Sigmoid colon (tissue), 7 donors: ENCODE results near the gene ELMO1. TPM values are rescaled to one million over a fixed set of nuclear protein-coding genes. Genes with fewer than 3 reads are reported as not detected.

ENCODE experiments used
- DNase-seq: peaks from one replicate; pipeline ENCODE4 v3.0.0-alpha.2; 2019
- H3K27ac ChIP-seq, 4 donors: fragments of 200-600 bp; sonication (generic); one replicate each; pipeline ENCODE4 v1.5.1; 2016 to 2019; ENCODE audit warnings: mild to moderate bottlenecking in 1 of 4
- H3K27me3 ChIP-seq, 3 donors: fragments of 200-600 bp; sonication (generic); one replicate each; pipeline ENCODE4 v1.5.1; 2019; ENCODE audit warnings: mild to moderate bottlenecking in 1 of 3
- H3K36me3 ChIP-seq, 4 donors: fragments of 200-600 bp; sonication (generic); one replicate each; pipeline ENCODE4 v1.5.1; 2016 to 2019
- H3K4me1 ChIP-seq, 4 donors: fragments of 200-600 bp; sonication (generic); one replicate each; pipeline ENCODE4 v1.5.1; 2017 to 2019
- H3K4me3 ChIP-seq, 4 donors: fragments of 200-600 bp; sonication (generic); one replicate each; pipeline ENCODE4 v1.5.1; 2017 to 2019; ENCODE audit warnings: mild to moderate bottlenecking in 2 of 4, moderate library complexity in 1 of 4
- H3K9me3 ChIP-seq, 4 donors: fragments of 200-600 bp in 3 of 4; sonication (generic) in 3 of 4; one replicate each; pipeline versions ENCODE4 v1.5.1 to v1.6.1; 2013 to 2019
- EP300 ChIP-seq, 4 donors: sonication (generic); formaldehyde crosslinking; IDR thresholded peaks; one replicate each; pipeline ENCODE4 v1.6.1; 2017; ENCODE audit warnings: antibody characterized with exemption in 4 of 4
- POLR2A ChIP-seq, 2 donors: fragments of 450-650 bp; IDR thresholded peaks; one replicate each; pipeline ENCODE4 v1.6.1; 2016; ENCODE audit warnings: antibody characterized with exemption in 2 of 2, mild to moderate bottlenecking in 2 of 2, moderate library complexity in 2 of 2
- POLR2AphosphoS5 ChIP-seq, 4 donors: sonication (generic); formaldehyde crosslinking; IDR thresholded peaks; one replicate each; pipeline ENCODE4 v1.6.1; 2017; ENCODE audit warnings: antibody characterized with exemption in 4 of 4
- WGBS, 2 donors: extraction: QIAGEN DNeasy Blood & Tissue Kit; methylation state at CpG; one replicate each; pipeline ENCODE4 v1.1.7; 2013; 5-methylcytosine and 5-hydroxymethylcytosine counted together
- intact Hi-C: fragments of 100-400 bp; cut with DNase I; formaldehyde crosslinking; loops from one replicate; pipeline ENCODE4 v1.15.1; 2023
- polyA plus RNA-seq, 3 donors: library from polyadenylated mRNA; stranded (reverse); fragments of 200-250 nt; gene quantifications; one replicate each; pipeline ENCODE4 v1.2.3, GENCODE V29; 2013
- total RNA-seq, 4 donors: library from RNA; depleted of rRNA; stranded (reverse); fragments of >200 nt; gene quantifications; one replicate each; pipeline ENCODE4 v1.1.0, GENCODE V29; 2016
- TF ChIP-seq, protein P1 (sequence below), 4 experiments: fragments of 450-650 bp in 3 of 4; fragments of 200-600 bp in 1 of 4; IDR thresholded peaks; one replicate each; pipeline ENCODE4 v1.5.1; 2016 to 2019; ENCODE audit warnings: antibody characterized with exemption in 4 of 4, mild to moderate bottlenecking in 3 of 4, moderate library complexity in 2 of 4
- donor health status: healthy with polysubstance abuse.
- donor health status: Bipolar disorder and iron deficiency.
- donor health status: healthy.

ELMO1 gene
- total and polyA plus RNA-seq, 7 donors = 2.3 to 63.1 (median 33.9) TPM

- H3K9me3 ChIP-seq = no peaks in the 10 kb centered on the region
Measured at GRCh38 chr7:36819639-36820038, 629.0 kb downstream of the ELMO1 start.

GRCh38 chr7:36814311-36814710 lies 634.4 kb downstream of the ELMO1 start:
- TF ChIP-seq EP300 (IDR thresholded peaks at IDR 0.05) (no peak), POLR2AphosphoS5 (IDR thresholded peaks at IDR 0.05) (no peak), POLR2A (IDR thresholded peaks at IDR 0.05) (no peak)
- TF ChIP-seq, protein P1, sequence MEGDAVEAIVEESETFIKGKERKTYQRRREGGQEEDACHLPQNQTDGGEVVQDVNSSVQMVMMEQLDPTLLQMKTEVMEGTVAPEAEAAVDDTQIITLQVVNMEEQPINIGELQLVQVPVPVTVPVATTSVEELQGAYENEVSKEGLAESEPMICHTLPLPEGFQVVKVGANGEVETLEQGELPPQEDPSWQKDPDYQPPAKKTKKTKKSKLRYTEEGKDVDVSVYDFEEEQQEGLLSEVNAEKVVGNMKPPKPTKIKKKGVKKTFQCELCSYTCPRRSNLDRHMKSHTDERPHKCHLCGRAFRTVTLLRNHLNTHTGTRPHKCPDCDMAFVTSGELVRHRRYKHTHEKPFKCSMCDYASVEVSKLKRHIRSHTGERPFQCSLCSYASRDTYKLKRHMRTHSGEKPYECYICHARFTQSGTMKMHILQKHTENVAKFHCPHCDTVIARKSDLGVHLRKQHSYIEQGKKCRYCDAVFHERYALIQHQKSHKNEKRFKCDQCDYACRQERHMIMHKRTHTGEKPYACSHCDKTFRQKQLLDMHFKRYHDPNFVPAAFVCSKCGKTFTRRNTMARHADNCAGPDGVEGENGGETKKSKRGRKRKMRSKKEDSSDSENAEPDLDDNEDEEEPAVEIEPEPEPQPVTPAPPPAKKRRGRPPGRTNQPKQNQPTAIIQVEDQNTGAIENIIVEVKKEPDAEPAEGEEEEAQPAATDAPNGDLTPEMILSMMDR (IDR thresholded peaks at IDR 0.05) = no peak

More at GRCh38 chr7:36819639-36820038, 629.0 kb downstream of the ELMO1 start:
- H3K27ac ChIP-seq = no peak overlapping the region
- intact Hi-C loops = no loop called here
- DNase-seq = no peak
- TF ChIP-seq POLR2A (IDR thresholded peaks at IDR 0.05) (no peak), POLR2AphosphoS5 (IDR thresholded peaks at IDR 0.05) (no peak), EP300 (IDR thresholded peaks at IDR 0.05) (no peak)
- TF ChIP-seq, protein P1 (IDR thresholded peaks at IDR 0.05) = no peak
- WGBS, 2 donors = 15 to 53% methylated on average over 1 of the region's 1 CpG
- no peaks in the 10 kb centered on the region for H3K27me3 ChIP-seq
- H3K4me3 ChIP-seq = no peak overlapping the region
- no peaks in the 10 kb centered on the region for H3K4me1 ChIP-seq
- H3K36me3 ChIP-seq = no peaks in the 10 kb centered on the region

GRCh38 chr7:36811807-36812206 lies 636.9 kb downstream of the ELMO1 start:
- no peak for DNase-seq
- no peak for TF ChIP-seq EP300 (IDR thresholded peaks at IDR 0.05)
- TF ChIP-seq POLR2AphosphoS5 (IDR thresholded peaks at IDR 0.05) = no peak
- TF ChIP-seq POLR2A (IDR thresholded peaks at IDR 0.05) = no peak
- TF ChIP-seq, protein P1 (IDR thresholded peaks at IDR 0.05) = no peak
- no peaks in the 10 kb centered on the region for H3K4me1 ChIP-seq
- no peaks in the 10 kb centered on the region for H3K9me3 ChIP-seq
- H3K27ac ChIP-seq = no peak overlapping the region
- intact Hi-C loops = no loop called here
- WGBS, 2 donors = 77 to 80% methylated on average over 3 of the region's 3 CpGs
- H3K27me3 ChIP-seq = no peaks in the 10 kb centered on the region
- H3K4me3 ChIP-seq = no peak overlapping the region
- H3K36me3 ChIP-seq = no peaks in the 10 kb centered on the region

More at GRCh38 chr7:36814311-36814710, 634.4 kb downstream of the ELMO1 start:
- no peaks in the 10 kb centered on the region for H3K9me3 ChIP-seq
- H3K27ac ChIP-seq = no peak overlapping the region
- H3K4me3 ChIP-seq = no peak overlapping the region
- H3K4me1 ChIP-seq = no peaks in the 10 kb centered on the region
- WGBS, 2 donors = 89% methylated on average over 4 of the region's 4 CpGs
- H3K27me3 ChIP-seq = no peaks in the 10 kb centered on the region
- no peak for DNase-seq
- H3K36me3 ChIP-seq = no peaks in the 10 kb centered on the region
- intact Hi-C loops = no loop called here

GRCh38 chr7:36810489-36810888 lies 638.2 kb downstream of the ELMO1 start:
- H3K27ac ChIP-seq = no peak overlapping the region
- no peak overlapping the region for H3K4me3 ChIP-seq
- H3K36me3 ChIP-seq = no peaks in the 10 kb centered on the region
- no peaks in the 10 kb centered on the region for H3K27me3 ChIP-seq
- intact Hi-C loops = no loop called here
- DNase-seq = no peak
- 51 to 69% methylated on average over 2 of the region's 2 CpGs for WGBS, 2 donors
- TF ChIP-seq POLR2A (IDR thresholded peaks at IDR 0.05) = no peak
- TF ChIP-seq, protein P1 (IDR thresholded peaks at IDR 0.05) = no peak
- TF ChIP-seq POLR2AphosphoS5 (IDR thresholded peaks at IDR 0.05) = no peak
- no peak for TF ChIP-seq EP300 (IDR thresholded peaks at IDR 0.05)
- H3K9me3 ChIP-seq = no peaks in the 10 kb centered on the region
- no peaks in the 10 kb centered on the region for H3K4me1 ChIP-seq

DNA sequence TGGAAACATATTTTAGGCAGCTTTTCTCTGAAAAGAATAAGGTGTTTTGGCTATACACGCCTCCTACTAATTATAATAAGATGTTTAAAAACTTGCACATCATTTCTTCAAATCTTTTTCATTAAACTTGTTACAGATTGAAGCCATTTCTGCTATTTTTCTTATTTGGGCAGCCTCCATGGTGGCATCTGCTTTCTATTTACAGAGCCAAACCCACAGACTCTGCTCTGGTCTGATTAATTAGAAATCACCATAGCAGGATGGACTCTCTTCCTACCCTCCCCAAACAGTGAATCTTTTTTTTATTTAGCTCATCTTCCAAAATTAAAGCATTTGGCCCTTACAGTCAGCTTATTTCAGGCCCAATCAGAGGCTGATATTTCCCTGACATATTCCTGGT lies 638.6 kb downstream of the ELMO1 start:
- no peak overlapping the region for H3K4me3 ChIP-seq
- H3K9me3 ChIP-seq = no peaks in the 10 kb centered on the region
- 86 to 92% methylated on average over 1 of the region's 1 CpG for WGBS, 2 donors
- H3K27ac ChIP-seq = no peak overlapping the region
- no peaks in the 10 kb centered on the region for H3K4me1 ChIP-seq
- DNase-seq = no peak
- no peaks in the 10 kb centered on the region for H3K27me3 ChIP-seq
- intact Hi-C loops = no loop called here
- no peaks in the 10 kb centered on the region for H3K36me3 ChIP-seq
- TF ChIP-seq EP300 (IDR thresholded peaks at IDR 0.05) (no peak), POLR2A (IDR thresholded peaks at IDR 0.05) (no peak), POLR2AphosphoS5 (IDR thresholded peaks at IDR 0.05) (no peak)
- TF ChIP-seq, protein P1 (IDR thresholded peaks at IDR 0.05) = no peak
